Stimulated activated CD4-positive, alpha-beta T cell treated with anti-CD3 and anti-CD28 coated beads, Interleukin-2, amount 100 ng/mL, for 24 hours (primary cell): ENCODE data around the gene C3.
"Not testable (repeated sequence)": the region's sequence is repeated elsewhere in the genome, so short reads cannot be mapped to it uniquely, and the experiment has no call there.

Experiments
- DNase-seq, 2 donors: peaks; one replicate each; pipeline ENCODE4 v3.0.0-alpha.2; 2020

Gene C3

DNA sequence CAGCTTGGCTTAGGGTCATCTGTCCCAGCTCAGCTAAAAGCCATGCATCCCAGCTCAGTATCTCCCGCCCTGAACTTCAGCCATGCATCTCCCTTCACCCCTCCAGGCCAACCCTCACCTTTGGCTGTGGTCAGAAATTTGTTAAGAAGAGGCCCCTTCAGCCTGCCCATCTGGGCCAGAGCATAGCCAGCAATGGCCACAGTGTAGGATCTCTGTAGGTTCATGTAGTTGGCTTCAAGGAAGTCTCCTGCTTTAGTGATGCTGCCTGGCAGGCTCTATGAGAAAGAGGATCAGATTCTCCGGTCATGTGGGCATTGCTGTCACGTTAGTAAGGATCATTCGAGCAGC lies 33.8 kb downstream of the C3 start:
- DNase-seq = no peak

DNA sequence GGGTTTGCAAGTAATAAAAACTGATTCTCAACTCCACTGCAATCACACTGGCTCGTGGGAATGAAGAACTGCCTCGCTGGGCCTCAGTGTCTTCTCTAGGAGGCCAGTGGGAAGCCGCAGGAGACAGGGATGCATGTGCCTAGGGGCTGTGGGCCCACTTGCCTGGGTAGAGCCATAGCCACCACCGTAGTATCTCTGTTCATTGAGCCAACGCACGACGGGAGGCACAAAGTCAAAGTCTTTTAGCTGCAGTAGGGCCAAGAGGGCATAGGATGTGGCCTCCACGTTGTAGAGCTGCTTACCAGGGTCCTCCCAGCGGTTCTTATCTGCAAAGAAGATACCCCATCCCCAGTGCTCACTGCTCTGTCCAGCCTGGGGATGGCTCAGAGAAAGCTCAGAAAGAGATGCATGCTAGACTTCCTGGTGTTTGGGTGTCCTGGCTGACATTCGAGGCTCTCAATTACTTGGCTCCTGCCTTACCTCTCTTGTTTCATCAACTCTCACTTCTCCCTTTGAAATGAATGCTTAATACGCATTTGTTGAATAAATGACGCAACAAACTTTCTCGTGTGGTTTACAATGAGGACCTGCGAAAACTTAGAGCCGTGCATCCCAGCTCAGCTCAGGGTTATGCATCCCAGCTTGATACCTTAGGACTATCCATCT lies 34.4 kb downstream of the C3 start:
- DNase-seq = no peak

DNA sequence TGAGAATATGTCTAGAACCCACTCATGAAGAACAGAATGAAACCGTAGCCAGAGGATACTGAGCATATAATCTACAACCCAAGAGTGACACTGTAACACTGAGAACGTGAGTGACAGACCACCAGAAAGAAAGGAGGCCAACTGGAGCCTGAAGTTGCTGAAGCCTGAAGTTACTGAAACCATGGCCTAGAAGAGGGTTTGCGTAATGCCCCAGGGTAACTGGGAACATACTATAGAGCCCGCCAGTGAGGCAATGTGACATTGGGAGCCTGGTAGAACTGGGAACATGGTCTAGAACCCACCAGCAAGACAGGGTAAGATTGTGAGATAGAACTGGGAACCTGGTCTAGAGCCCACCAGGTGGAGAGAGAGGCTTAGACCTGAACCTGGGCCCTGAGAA lies 35.0 kb downstream of the C3 start:
- no peak for DNase-seq

DNA sequence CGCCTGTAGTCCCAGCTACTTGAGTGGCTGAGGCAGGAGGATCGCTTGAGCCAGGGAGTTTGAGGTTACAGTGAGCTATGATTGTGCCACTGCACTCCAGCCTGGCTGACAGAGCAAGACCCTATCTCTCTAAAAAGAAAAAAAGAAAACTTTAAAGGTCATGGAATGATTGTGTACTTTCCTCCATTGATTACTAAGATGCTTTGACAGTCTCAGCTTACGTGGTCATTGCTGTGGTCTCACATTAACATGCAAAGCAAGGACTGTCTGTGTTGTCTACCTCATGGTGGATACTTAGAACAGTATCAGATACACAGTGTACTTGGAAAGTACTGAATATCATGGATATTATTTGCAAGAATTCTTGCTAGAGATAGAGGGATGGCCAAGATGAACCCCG lies 36.5 kb downstream of the C3 start:
- no peak for DNase-seq

DNA sequence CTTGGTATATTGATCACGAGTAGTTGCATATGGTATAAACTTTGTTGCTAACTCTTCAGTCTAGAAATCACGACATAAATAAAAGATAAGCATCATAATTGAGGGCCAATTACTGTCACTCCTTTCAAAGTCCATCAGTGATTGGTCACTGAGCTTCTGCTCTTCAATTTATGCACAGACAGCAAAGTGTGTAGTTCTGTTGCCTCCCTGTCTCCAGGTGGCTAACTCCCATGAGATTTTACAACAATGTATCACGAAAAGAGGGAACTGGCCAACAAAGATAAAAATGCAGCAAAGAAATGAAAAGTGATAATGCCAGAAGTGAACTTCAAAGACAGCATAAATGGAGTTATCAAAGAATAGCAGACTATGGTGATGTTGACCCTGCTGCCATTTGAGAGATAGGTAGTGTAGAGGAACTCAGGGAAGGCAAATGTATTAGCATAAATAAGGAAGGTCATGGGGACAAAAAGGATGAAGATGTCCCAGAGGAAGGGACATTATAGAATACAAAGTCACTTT lies 37.8 kb downstream of the C3 start:
- no peak for DNase-seq

DNA sequence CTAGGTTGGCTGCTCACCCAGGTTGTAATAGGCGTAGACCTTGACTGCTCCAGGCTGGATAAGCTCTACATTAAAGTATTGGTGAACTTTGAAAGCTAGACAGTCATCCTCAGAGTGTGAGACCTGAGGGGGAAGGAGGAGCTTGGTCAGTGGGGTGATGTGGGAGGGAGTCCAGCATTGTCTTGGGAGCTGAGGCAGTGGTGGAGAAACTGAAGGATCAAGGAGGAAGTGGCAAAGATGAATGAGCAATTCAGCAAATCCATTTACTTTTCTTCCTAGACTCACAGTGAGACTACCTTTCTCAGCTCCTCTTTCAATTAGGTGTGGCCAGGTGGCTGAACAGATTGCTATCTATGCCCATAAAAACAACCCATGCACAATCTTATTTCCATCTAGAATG lies 40.3 kb downstream of the C3 start:
- no peak for DNase-seq

DNA sequence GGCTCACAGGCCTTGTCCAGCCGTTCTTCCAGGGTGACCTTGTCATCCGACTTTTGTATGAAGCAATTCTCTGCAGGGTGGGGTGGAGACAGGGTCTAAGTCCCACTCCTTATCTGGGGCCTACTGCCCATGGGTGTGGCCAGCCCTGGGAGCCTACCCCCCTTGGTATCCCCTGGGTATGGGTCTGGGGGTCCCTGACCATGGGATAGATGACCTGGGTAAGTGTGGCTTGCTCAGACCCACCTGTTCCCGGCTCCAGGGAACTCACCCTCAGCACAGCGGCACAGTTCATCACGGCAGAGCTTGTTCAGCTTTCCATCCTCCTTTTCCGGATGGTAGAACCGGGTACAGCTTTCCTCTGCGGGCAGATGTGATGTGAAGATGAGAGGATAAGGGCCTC lies 41.3 kb downstream of the C3 start:
- DNase-seq = no peak

DNA sequence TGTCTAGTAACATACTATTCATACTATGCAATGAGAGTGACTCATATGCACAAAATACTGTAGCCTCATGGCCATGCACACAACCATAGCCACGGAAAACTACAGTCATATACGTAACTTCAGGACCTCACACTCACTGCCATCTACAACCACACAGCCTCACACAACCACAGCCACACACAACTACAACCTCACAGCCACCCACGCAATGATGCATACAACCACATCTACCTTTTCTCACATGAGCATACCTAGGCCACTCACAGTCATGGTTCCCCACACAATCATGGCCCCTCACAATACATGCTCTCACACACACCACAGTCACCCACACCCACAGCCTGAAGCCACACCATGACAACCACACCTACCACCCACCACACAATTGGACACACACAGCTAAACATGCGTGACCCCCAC lies 41.8 kb downstream of the C3 start:
- DNase-seq = peak; percentile 75 to 82

DNA sequence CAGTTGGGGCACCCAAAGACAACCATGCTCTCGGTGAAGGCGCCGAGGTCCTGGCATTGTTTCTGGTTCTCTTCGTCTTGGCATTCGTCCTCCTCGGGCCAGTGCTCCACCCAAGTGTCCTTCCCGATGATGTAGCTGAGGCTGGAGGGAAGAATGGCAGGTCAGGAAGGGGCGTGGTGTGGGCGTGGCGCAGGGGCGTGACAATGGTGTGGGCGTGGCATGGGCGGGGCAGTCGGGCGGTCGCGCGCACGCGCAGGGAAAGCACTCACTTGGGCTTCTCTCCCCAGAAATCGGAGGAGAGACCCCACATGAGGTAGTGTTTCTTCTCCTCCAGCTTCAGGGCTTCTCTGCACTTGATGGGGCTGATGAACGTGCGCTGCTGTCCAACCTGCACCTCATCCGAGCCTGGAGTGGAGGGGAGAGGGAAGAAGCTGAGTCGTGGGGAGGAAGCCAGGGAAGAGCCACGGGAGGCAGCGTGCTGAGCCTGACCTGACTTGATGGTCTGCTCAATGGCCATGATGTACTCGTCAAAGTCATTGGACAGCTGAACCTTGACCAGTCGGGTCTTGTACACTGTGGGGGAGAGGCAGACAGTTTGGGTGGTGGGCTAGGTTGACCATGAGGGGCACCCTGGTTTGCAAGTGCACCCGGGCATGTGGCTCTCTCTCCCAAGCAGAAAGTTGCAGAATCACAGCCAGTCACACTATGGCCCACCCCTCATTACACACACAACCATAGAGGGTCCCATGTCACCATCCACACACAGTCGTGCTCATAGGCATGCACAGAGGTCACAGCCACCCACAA lies 42.4 kb downstream of the C3 start:
- peak; percentile 64 to 77 for DNase-seq

DNA sequence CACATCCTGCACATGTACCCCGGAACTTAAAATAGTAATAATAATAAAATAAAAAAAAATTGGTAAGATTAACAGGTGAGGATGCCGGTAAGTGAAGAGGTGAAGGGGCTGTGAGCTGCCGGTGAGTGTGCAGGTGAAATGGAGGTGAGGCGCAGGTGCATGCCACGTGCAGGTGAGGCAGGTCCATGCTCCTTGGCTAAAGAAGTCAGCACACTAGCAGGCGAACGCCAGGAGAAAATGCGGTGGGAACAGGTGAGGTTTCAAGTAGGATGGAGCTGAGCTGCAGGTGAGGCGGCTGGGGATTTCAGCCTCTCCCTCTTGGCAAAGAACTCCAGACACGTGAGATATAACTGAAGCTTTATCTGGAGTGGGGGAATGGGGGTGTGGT lies 43.0 kb downstream of the C3 start:
- DNase-seq = no peak

DNA sequence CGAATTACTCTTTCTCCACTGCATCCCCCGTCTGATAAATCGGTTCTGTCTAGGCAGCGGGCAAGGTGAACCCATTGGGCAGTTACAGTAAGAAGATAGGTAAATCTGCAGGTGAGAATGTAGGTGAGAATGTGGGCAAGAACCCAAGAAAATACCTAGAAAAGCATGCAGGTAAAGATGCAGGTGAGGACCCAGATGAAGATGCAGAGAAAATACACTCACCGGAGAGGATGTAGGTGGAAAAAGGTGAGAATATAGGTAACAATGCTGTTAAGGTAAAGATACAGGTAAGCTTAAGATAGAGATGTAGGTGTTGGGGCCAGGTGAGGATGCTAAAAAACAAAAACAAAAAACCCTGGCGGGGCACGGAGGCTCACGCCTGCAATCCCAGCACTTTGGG lies 44.2 kb downstream of the C3 start:
- no peak for DNase-seq

DNA sequence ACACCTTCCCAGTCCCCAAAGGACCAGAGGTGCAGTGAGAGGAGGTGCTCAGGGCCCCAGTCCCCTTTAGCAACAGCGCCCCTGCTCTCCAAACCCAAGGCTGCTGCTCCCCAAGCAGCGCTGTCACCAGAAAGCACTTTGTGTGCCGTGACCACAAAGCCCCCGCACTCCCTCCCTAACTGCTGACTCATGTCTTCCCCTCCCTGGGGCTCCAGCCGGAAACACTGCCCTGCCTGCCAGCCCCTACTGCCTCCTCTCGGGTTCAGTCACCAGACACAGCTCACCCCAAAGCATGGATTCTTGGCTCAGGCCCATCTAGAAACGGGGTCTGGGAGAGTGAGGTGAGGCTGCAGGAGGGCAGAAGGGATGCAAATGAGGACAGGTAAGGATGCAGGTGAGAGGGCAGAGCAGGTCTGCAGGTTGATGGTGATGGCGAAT lies 45.6 kb downstream of the C3 start:
- peak; percentile 90 to 92 for DNase-seq

DNA sequence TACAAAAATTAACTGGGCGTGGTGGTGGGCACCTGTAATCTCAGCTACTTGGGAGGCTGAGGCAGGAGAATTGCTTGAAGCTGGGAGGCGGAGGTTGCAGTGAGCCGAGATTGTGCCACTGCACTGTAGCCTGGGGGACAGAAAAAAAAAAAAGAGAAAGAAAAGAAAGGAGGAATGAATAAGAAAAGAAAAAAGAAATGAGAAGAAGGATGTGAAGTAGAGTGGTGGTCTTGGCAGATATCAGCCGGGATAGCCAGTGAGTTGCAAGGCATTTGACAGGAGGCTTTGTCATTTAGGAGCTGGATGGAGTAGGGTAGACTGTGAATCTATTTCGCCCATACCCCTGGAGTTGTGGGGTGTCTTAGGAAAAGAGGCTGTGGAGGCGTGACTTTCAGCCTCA lies 46.0 kb downstream of the C3 start:
- not testable (repeated sequence) for DNase-seq

DNA sequence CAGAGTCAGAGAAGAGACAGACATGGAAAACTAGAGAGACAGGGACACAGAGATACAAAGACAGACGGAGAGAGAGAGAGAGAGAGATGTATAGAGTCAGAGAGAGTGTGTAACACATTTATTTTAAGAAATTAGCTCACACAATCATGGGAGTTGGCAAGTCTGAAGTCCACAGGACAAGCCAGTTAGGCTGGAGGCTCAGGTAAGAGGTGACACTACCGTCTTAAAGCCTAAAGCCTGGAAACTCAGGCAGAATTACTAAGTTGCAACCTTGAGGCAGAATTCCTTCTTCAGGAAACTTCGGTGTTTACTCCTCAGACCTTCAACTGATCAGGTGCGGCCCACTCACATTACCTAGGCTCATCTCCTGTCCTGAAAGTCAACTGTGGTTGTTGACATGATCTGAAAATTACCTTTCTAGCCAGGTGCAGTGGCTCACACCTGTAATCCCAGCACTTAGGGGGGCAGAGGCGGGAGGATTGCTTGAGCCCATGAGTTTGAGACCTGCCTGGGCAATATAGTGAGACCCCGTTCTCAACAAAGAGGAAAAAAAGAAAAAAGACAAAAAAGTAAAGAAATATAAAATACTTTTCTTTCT lies 47.7 kb downstream of the C3 start:
- no peak for DNase-seq

DNA sequence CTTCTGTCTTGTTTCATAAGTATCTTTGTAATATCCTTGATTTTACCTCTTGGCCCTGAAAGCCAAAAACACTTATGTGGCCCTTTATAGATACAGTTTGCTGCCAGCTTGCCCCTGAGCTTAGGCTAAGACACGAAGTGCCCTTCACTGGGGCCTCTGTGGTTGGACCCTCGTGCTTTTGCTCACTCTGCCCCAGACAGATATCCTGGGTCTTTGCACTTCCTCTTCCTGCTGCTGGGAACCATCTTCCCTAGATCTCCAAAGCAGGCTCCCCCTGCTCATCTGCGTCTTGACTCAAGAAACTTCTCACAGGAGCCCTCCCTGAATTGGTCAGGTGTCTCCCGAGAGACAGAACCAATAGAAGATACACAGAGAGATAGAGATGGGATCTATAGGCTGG lies 48.5 kb downstream of the C3 start:
- DNase-seq = no peak

DNA sequence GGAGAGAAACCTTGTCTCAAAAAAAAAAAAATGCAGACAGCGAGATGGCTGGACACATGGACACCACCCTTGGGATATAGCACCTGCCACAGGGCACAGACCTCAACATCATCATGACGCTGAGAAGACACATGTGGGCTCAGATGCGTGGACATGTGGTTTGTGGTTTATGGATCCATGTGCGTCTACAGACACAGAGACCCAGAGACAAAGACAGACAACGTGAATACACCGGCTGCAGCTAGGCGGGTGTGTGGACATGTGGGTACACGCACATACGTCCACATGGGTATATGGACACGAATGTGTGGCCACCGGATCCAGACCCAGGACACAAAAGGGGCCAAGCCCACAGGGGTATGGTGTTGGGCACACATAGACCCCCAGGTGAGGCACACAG lies 51.8 kb downstream of the C3 start:
- DNase-seq = peak in 1 of 2 donors; percentile 42

DNA sequence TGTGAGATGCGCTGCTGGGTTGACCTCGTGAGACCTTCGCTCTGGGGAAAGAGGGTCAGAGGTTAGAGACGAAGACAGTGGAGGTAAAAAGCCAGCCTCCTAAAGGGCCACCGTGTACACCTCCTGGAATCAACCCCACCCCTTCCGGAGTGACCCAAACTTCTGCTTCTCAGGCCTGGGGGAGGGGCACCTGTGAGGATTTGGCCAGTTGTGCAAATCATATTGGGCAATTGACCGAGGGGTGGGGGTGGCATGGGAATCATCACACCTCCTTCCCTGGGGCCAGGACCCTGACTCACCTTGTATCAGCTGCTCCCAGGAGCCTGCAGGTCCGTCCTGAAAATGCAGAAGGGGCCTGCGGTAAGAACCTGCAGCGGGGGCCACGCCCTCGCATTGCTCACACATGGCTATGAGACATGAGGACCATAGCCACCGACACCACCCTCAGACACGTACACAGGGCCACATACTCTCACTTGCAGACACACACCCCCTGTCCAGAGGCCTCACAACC lies 53.3 kb downstream of the C3 start:
- peak in 1 of 2 donors; percentile 58 for DNase-seq

DNA sequence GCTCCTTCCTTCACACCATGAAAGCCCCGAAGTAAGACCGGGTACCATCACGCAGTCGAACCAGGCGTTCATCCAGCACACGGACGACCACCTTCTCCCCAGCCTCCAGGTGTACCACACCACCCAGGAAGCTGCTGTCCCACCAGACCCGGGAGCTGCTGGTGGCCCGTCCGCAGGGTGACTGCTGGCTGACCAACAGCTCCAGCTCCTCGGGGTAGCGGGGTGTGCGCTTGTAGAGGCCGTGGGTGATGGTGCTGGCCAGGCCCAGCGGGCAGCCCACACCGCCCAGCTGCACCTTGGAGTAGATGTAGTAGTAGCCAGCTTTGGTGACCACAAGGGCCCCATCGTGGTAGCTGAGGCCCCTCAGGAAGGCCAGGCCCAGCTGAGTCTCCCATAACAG lies 55.5 kb downstream of the C3 start:
- DNase-seq = no peak

DNA sequence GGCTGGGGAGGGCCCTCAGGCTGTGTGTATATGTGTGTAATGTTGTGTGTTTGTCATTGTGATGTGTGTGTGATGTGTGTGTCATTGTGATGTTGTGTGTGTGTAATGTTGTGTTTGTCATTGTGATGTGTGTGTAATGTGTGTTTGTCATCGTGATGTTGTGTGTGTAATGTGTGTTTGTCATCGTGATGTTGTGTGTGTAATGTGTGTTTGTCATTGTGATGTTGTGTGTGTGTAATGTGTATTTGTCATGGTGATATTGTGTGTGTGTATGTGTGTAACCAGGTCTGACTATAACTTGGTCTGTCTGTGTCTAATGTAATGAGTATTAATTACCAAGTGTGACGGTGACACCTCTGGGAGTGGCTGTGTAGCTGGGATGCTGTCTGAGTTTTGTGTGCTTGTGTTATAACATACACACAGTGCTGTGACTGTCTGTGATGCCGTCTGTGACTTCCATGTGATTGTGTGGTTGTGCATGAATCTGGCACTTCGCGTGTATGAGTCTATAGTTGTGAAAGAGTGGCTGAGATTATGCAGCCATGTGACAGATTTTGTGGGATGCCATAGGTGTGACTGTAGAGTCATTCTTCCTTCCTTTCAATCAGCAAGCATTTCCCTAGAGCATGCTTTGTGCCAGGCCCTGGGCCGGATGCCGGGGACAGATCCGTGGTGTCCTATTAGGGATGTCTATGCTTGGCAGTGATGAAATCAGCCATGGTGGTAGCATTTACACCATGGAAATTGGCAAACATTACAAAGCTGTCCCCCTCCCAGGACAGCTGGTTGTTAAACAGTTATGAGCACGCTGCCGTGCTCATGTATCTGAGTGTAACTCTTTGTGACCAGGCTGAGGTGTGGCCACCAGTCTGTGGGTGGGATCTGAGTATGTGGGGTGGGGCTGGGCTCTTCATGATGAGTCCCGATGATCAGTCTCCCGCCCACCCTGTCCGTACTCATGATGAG lies 56.9 kb downstream of the C3 start:
- DNase-seq = peak; percentile 52 to 54

DNA sequence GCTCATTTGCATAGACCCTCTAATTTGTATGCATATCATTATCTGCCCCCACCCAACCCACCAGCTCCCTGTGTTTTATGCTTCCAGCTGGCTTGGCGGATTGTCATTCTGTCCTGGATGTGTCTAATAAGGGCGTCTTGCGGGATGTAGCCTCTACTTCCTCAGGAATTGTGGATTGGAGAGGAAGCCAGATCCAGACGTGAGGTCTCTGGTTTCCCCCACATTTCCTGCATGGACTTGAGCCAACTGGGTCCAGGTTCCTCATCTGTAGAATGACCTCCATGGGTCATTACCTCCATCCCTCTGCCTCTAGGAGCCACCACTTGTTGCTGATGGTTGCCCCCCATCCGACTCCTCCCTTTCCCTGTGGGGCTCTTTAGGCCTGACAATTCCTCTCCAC lies 57.7 kb downstream of the C3 start:
- no peak for DNase-seq

DNA sequence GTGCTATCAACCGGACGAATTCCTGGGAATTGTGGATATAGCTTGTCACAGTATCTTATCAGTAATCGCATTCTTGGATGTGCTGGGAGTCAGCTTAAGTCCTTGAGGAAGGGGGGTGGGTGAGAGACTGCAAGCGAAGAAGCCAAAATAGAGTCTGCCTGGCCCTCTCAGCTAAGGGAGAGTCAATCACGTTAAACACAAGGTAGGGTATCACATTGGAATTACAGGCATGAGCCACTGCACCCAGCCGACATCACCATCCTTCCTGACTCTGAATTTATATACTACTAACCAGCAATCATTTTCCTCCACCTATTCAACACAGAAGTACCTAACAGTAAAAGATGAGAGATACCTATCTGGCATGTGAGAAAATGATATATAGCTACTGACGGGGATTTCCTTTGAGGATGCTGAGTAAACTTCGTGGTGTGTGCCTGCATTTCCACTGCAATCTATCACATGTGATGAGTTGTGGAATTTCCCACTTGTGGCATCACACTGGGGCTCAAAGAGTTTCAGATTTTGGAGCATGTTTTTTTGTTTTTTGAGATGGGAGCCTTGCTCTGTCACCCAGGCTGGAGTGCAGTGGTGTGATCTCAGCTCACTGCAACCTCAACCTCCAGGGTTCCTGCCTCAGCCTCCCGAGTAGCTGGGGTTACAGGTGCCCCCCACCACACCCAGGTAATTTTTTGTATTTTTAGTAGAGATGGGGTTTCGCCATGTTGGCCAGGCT lies 58.8 kb downstream of the C3 start:
- peak; percentile 59 to 68 for DNase-seq

DNA sequence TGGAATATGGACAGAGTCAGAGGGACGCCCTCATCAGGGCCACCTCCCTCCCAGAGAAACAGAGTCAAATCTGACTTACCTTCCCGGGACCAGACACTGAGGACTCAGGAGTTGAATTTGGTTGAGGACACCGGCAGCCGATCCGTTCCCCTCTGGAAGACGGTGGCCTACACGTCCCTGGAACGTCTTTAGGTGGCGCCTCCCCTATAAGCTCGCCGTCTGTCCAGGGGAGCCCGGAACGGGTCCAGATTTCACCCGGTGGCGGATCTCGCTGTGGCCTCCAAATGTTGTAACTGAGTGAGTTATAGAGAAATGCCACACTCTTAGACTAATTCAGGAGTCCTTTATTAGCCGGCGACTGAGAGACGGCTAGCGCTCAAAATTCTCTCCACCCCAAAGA lies 59.5 kb downstream of the C3 start:
- DNase-seq = no peak
